Activated T-helper 9 cell treated with anti-CD3 and anti-CD28 coated beads, Interleukin-2, amount 50 U/mL, for 16 hours (primary cell): ENCODE data around the gene THAP3.

Source experiments
- DNase-seq: peaks from one replicate; pipeline ENCODE4 v3.0.0-alpha.2; 2020; ENCODE audit warnings: low read depth

THAP3 gene

GRCh38 chr1:6612641-6613360, 11.9 kb upstream of the THAP3 start:
- DNase-seq = no peak

GRCh38 chr1:6613361-6614018, 11.2 kb upstream of the THAP3 start, which contains the start of gene PHF13:
Gene PHF13, plus strand, starts transcription at chr1:6613731. Its CDS starts 336 bp downstream, at chr1:6614067.
- peak; percentile 100 for DNase-seq

DNA sequence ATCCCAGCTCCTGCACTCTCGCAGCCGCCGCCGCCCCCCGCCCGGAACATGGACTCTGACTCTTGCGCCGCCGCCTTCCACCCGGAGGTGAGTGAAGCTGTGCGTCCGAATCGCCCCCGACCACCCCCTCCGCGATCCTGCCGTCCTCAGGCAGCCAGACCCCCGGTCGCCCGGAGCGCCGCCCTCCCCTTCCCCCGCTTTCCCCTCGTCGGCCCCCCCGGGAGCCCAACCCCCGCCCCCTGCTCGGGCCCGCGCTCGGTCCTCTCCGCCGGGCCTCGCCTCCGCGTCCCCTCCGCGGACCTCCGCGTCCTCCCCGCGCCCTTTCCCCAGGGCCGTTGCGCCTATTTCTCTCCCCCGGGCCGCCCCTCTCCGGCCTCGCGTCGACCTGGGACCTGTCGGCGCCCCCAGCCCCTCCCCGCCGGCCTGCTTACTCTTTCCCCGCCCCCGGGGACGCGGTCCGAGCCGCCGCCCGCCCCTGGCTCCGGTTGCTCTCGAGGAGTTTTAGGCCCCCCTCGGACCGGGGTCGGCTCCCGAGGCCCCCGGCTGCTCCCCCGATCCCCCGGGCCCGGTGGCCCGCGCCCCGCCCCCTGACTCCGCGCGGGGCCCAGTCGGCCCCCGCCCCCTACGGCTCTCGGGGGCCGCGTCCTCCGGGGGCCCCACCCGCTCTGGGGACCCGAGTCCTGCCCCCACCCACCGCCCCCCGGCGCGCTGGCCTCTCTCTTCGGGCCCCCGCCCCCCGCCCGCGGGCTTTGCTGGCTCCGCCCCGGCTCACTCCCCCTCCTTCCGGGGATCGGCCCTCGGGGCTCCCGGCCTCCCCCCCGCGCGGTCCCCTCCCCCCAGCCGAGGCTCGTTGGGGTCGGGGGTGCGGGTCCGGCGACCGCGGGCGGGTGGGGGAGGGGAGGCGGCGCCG, 10.4 kb upstream of the THAP3 start:
- DNase-seq = peak; percentile 53

DNA sequence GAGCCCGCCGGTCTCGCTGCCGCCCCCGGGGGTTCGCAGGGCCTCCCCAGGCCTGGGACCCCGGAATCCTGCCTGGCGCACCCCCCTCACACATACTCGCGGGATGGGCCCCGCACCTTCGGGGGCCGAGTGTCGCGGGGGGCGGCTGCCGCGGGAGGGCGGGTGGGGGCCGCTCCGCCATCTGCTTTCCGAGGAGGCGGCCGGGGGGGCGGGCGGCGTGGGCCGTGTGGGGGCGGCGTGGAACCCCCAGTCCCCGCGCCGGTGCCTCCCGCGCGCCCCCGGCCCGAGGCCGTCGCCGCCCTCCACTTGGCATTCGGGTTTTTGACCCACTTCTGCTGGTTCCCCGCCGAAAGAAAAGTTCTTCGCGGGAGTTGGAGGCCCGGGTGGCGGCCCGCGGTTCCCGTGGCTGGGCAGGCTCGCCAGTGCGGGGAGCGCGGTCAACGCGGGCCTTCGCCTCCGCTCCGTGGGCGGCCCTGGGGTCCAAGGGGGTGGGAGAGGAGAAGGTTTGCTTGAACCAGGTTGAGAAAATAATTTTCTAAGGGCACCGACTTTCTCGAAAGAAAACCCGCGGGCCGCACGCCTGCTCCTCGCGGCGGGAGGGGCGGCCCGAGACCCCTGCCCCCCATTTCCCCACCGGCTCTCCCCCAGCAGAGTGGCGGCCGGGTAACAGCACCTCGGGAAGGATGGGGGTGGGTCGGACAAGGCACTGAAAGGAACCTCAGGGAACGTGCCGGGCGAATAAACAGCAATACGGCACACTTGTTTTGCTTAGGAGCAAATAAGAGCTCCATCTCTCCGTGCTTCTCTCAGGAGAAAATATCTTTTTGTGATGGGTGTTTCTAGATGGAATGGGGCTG, 9.5 kb upstream of the THAP3 start:
- peak; percentile 13 for DNase-seq

- no peak for DNase-seq
Observed at GRCh38 chr1:6619045-6619444, 5.6 kb upstream of the THAP3 start.

GRCh38 chr1:6621429-6622391, 3.0 kb upstream of the THAP3 start:
- no peak for DNase-seq

GRCh38 chr1:6622396-6623152, 2.1 kb upstream of the THAP3 start:
- no peak for DNase-seq

GRCh38 chr1:6623269-6623965, 1.3 kb upstream of the THAP3 start:
- no peak for DNase-seq

DNA sequence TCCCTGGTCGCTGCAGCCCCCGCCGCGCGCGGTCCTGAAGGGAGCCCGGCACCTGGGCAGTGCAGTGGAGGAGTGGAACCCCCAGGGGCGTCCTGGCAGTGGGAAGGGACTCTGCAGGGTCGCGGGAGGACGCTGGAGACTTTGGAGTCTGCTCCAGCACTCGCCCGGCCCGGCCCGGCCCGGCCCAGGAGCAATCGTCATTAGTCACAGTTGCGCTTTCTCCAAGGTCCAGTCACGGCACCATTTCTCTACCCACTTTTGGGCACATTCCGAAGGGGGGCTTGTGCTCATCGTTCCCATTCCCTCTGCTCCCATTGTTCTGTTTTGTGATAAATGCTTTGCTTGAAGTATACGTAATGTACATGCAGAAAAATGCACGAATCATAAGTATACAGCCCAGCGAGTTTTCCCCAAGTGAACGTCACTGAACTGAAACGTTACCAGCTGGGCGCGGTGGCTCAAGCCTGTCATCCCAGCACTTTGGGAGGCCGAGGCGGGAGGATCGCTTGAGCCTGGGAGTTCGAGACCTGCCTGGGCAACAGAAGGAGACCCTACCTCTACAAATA, 999 bp downstream of the THAP3 start:
- DNase-seq = no peak

- no peak for DNase-seq
Observed at GRCh38 chr1:6627031-6627430, 2.4 kb downstream of the THAP3 start.

DNA sequence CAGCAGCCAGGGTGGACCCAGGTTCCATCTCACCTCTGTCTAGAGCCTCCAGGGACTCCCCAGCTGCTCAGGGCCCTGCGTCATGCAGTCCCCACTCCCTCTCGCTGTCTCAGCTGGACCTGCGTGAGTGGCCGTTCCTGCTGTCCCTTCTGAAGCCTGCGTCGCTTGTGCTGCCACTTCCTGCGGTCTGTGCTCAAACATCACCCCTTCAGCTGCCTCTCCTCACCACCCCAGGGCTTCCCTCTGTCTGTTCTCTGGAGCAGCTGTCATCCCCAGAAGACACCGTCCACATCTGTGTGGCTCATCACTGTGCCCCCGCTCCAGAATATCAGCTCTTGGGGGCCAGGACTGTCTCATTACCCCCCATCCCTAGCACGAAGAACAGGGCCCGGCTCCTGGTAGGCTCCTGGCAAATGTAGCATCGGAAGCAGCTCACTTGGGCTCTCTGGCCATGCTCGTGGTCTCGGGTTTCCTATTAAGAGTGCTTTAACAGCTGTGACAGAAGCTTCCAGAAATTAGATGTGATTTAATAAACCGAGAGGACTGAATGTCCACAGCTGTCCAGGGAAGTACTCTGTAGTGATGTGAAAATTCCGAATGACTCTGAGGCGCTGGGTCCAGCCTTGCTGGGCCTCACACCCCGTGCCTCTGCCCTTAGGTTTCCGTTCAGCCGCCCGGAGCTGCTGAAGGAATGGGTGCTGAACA, 3.3 kb downstream of the THAP3 start:
- no peak for DNase-seq

GRCh38 chr1:6628971-6629479, 4.4 kb downstream of the THAP3 start:
- DNase-seq = no peak

GRCh38 chr1:6630027-6630426, 5.4 kb downstream of the THAP3 start:
- DNase-seq = no peak

DNA sequence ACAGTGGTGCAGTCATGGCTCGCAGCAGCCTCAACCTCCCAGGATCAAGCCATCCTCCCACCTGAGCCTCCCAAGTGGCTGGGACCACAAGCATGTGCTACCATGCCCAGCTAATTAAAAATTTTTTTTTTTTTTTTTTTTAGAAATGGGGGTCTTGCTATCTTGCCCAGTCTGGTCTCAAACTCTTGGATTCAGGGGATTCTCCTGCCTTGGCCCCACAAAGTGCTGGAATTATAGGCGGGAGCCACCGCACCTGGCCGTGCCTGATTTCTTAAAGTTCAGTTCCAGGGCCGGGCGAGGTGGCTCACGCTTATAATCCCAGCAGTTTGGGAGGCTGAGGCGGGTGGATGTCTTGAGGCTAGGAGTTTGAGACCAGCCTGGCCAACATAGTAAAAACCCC, 6.4 kb downstream of the THAP3 start:
- no peak for DNase-seq

GRCh38 chr1:6632588-6633514, 8.2 kb downstream of the THAP3 start:
- DNase-seq = no peak

DNA sequence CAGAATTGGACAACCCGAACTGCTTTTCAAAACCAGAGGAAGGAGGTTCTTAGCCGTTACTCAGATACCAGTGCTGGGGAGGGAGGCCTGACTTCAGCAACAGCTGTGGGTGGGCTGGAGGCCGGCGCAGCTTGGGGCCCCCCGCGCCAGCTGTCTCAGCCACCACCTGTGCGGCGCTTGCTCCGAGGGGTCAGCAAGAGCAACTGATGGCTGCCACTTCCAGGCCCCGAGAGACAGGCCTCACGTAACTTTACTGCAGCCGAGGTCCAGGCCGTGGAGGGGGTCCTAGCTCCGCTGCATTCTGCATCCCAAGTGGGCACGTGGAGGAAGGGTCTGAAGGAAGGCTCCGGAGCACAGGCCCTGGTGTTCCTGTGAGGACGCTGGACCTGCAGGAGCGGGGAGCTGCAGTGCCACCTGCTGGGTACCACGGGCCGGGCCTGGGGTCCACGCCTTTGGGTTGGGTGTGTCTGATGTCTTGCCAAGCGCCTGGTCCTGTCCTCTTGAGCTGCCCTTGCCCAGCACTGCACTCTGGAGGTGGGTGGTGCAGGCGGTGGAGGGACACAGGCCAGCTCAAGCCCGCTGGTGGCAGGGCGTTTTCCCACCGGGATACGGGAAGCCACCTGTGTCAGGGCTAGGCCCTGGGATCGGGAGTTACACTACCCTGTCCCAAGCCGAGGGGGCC, 9.8 kb downstream of the THAP3 start:
- DNase-seq = peak; percentile 8
